GM21737 (cell line): ENCODE data around the gene SLFNL1.

Experiments used
- ATAC-seq: cut with Tn5 transposase; IDR thresholded peaks from one replicate; pipeline ENCODE4 v1.9.1; 2021; ENCODE audit warnings: mild to moderate bottlenecking, moderate library complexity; ENCODE audit not compliant: unreplicated experiment

SLFNL1 gene

GRCh38 chr1:40987439-40988276, 33.9 kb downstream of the SLFNL1 start:
- no peak for ATAC-seq

- ATAC-seq = no peak
These were observed 34.6 kb downstream of the SLFNL1 start for GRCh38 chr1:40986956-40987355.

- no peak for ATAC-seq
These were observed 35.2 kb downstream of the SLFNL1 start for GRCh38 chr1:40986328-40986783.

GRCh38 chr1:40985875-40986274, 35.6 kb downstream of the SLFNL1 start:
- no peak for ATAC-seq

- no peak for ATAC-seq
These were observed 36.4 kb downstream of the SLFNL1 start for GRCh38 chr1:40985161-40985560.

GRCh38 chr1:40984531-40984930, 37.0 kb downstream of the SLFNL1 start:
- ATAC-seq = no peak

DNA sequence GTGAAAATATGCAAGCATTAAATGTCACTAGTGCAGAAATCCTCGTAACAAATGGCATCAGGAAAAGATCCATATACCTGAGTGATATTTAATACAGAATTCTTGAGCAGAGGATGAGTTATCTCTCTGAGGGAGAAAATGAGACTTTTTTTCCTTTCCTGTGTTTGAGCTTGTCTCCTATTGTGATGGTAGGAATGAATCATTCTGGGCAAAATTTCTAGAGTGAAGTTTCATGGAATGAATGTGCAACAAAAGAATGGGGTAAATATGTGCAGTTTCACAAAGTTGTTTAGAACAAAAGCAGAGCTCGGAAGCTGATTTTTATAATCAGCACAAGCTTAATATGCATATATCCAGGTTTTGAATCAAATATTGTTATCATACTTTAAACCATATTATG, 37.5 kb downstream of the SLFNL1 start:
- no peak for ATAC-seq

GRCh38 chr1:40983286-40983685, 38.2 kb downstream of the SLFNL1 start:
- ATAC-seq = no peak

DNA sequence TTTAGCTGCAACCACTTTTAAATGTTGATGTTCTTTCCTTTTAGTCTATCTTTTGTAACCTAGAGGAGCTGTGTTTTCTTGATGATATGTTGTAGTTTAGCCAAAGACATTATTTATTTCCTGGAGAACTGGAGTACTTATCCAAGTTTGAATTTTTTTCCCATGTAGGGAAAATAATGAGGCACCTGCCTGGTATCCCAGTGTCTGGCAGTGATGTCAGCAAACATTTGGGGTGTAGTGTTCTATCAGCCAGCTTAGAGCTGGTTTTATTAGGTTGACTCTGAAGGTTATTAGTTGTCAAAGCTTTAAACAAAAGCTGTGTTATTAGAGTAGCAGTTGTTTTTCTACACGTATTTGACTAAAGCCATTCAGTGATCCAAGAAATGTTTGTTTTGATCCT, 38.8 kb downstream of the SLFNL1 start:
- ATAC-seq = no peak

DNA sequence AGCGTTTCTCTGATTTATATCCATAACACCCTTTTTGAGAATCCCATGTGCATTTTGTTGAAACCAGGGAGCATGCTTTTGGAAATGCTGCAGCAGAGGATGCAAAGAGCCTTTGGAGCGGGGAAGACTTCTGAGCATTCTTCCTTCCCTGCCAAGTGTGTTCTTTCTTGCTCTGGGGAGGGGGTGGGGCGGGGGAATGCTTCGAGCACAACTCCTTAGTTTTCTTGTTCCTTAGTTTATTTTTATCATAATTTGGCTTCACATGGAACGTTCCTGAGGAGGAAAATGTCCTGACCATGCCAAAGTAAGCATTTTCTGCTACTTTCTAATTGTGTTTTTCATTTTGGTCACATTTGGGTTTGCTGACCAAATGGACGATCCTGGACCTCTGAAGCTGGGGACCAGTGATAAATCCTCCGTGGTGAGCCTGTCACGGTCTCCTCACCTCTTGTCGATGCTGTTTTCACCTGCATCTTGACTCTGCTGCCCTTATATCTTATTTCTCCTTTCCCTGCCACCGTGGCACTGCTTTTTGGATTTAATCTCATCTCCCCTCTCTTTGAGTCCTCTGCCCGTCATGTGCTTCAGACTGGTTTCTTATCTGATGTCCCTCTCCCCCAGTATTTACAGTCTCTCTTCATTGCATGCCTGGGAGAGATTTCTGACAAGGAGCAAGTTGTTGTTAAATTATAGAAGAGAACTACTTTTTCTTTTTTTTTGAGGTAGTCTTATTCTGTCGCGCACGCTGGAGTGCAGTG, 39.7 kb downstream of the SLFNL1 start:
- ATAC-seq = no peak

DNA sequence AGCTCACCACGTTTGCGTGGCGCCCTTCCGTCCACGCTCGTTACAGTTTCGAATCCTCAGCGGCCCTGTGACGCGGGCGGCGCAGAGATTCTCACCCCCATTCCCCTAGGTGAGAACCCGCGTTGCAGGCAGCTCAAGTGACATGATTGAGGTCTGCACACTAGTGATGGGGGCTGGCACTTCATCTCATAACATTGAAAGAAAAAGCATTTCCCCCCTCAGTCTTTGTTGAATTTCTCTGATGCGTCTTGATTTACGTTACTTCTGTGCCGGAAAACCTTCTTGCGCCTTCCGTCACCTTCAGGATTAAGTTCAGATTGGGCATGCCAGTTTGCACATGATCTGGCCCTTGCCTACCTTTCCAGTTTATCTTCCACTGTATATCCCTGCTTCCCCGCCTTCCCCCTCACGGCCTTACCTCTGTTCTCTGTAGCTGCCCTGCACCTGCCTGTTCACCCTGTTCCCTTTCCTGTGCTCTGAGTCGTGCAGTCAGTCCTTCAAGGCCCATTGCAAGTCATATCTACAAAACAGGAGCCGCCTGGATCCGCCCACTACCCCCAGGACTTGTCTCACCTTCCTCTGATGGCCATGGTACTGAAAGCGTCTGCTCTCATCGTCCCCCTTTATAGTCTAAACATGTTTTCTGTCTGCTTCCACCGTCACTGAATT, 40.9 kb downstream of the SLFNL1 start:
- ATAC-seq = peak; percentile 11

GRCh38 chr1:40980068-40980452, 41.5 kb downstream of the SLFNL1 start:
- peak; percentile 13 for ATAC-seq

DNA sequence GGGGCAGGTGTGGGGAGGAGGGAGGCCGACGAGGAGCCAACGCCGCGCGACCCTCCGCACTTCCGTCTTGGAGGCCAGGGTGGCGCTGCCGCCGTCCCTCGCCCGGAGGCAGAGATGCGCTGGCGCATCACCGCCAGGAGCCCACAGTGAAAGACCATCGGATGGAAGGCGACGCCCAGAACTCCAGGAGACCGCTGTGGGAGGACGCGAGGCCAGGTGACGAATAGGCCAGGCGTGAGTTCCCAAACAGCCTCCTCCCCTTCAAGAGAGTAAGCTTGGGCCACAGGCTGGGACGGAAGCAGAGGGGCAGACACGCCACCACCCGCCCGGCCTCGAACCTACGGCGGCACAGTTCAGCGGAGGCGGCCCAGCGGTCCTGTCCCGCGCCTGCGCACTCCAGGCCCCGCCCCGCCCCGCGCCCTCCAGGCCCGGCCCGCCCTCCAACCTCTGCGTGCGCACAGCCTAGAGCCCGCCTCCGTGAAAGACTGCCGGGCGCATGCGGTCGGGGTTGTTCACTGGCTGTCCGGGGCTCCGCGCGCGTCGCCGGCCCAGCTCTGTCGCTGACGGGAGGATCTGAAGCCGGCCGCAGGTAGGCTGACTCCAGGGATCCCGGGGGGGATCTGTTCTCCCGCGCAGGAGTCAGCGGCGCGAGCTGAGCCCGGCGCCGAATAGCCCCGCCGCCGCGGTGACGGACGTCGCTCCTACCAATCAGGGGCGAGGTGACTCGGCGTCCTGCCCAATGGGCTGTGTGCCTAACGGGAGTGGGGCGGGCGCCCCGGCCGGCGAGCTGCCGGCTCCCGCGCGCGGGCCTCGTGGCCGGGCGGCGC, 42.1 kb downstream of the SLFNL1 start, which contains the start of gene CTPS1:
TSS of gene CTPS1 (plus strand) at position 456 of the 827 bp plus-strand sequence. CDS start 3,595 bp downstream, outside the sequence.
- ATAC-seq = peak; percentile 84

- ATAC-seq = no peak
These were observed 42.7 kb downstream of the SLFNL1 start for GRCh38 chr1:40978886-40979240.

DNA sequence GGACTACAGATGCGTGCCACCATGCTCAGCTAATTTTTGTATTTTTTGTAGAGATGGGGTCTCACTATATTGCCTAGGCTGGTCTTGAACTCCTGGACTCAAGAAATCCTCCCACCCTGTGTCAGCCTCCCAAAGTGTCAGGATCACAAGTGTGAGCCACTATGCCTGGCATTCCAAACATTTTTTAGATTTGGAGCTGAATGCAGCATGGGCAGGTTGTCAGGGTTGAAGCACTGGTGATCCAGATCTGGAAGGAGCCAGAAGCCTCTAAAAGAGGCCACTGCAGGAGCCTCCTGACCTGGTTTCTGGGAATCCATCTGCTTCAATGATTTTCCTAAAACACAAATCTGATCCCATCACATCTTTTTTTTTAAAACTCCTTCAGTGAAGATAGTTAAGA, 43.8 kb downstream of the SLFNL1 start:
- ATAC-seq = no peak

DNA sequence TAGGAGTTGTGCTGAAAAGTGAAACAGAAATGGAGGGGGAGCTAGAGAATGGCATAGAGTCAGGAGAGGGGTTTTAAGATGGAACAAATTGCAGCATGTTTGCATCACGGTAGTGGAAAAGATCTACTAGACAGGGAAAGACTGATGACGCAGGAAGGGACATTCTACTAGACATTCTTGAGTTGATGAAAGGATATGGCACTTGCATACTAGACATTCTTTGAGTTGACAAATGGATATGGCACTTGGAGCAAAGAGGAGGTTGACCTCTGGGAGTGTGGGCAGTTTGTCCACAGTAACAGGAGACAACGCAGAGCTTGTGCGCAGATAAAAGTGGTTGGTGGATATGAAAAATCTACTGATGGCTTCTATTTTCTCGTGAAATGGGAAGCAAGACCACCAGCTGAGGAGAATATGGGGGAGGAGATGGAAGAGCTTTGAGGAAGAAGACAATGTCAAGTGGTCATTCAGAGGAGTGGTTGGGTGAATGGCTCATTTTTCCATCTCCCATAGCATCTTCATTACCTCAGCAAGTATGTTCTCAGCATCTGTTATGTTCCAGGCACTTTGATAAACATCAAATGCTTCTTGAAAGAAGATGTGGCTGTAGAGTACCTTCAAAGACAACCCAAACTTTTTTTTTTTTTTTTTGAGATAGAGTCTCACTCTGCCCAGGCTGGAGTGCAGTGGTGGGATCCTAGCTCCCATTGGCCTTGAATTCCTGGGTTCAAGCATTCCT, 44.4 kb downstream of the SLFNL1 start:
- ATAC-seq = no peak

DNA sequence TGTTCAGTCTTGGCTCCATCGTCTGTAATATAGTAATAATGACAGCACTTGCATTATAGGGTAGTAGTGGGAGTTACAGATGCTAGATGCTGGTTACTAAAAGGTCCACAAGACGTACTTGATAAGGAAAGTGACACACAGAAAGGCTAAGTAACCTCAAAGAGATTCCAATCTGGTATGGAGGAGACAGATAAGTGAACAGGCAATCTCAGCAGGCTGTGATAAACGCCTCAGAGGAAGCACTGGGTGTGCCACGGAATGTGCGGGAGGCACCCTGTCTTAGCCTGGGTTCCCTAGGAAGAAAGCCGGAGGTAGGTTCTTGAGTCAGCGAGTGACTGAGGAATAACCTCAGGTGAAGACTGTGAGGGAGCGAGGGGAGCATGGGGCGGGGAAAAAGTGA, 46.6 kb downstream of the SLFNL1 start:
- no peak for ATAC-seq

DNA sequence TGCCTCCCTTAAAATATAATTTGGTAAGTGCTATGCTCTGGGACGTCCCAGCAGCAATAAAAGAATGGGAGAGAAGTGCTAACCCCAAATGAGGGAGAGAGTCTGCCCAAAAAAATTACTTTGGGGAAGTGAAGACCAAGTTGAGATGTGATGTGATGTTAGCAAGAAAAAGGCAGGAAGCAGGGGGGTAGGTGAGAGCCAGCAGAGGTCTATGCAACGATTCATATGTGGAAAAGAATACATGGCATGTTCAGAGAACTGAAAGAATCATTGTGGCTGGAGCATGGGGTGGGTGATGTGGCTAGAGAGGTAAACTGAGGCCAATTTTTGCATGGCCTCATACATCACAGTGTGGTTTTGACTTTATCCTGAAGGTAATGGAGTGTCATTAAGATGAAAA, 47.6 kb downstream of the SLFNL1 start:
- no peak for ATAC-seq

DNA sequence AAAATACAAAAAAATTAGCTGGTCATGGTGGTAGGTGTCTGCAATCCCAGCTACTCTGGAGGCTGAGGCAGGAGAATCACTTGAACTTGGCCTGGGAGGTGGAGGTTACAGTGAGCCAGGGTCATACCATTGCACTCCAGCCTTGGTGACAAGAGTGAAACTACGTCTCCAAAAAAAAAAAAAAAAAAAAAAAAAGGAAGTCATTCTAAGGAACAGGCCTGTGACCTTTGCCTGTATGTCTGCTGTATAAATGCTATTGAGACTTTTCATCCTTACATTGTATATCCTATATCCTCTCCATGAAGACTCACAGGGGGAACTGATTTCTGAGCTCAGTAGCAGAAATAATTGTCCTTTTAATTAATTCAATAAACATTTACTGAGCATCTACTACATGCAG, 49.6 kb downstream of the SLFNL1 start:
- ATAC-seq = no peak

DNA sequence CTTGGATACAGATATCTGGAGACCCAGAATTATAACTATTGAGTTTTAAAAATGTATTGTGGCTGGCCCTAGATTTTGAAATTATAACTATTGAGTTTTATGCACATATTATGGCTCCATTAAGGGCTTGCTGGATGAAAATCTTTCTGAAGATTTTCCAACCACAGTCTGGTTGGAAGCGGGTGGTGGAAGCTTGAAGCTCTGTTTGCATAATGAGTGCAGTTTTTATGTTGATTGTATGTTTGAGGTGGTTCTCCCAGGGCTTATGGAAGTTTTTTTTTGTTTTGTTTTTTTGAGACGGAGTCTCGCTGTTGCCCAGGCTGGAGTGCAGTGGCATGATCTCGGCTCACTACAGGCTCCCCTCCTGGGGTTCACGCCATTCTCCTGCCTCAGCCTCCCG, 52.1 kb downstream of the SLFNL1 start:
- no peak for ATAC-seq
